Small intestine (tissue), 7 donors: ENCODE measurements around the gene PIKFYVE. TPM values are rescaled to one million over a fixed set of nuclear protein-coding genes. Genes with fewer than 3 reads are reported as not detected.
"Not testable (repeated sequence)": the region's sequence is repeated elsewhere in the genome, so short reads cannot be mapped to it uniquely, and the experiment has no call there.

Source experiments
- DNase-seq, 2 donors: peaks; one replicate each; pipeline versions ENCODE4 v3.0.0 to v3.0.0-alpha.2; 2013
- FAIRE-seq: peaks from 2 replicates; lab custom pipeline; 2012; peaks lifted over from hg19 to GRCh38; lab: Jason Lieb, UNC
- H3K27ac ChIP-seq, 3 donors: one replicate each; pipeline ENCODE4 v1.5.1; 2013; ENCODE audit warnings: low read length in 2 of 3, mild to moderate bottlenecking in 2 of 3, control low read depth in 1 of 3, inconsistent platforms in 1 of 3, low read depth in 1 of 3, moderate library complexity in 1 of 3
- H3K27me3 ChIP-seq, 3 donors: one replicate each; pipeline ENCODE4 v1.6.1; 2013; ENCODE audit warnings: low read length in 3 of 3, inconsistent platforms in 1 of 3; ENCODE audit not compliant: control insufficient read depth in 3 of 3, insufficient read depth in 3 of 3
- H3K36me3 ChIP-seq, 3 donors: one replicate each; pipeline ENCODE4 v1.6.1; 2013; ENCODE audit warnings: low read length in 3 of 3, inconsistent platforms in 1 of 3, low read depth in 1 of 3, mild to moderate bottlenecking in 1 of 3, moderate library complexity in 1 of 3; ENCODE audit not compliant: control insufficient read depth in 3 of 3, insufficient read depth in 2 of 3
- H3K4me1 ChIP-seq, 3 donors: one replicate each; pipeline ENCODE4 v1.6.1; 2013; ENCODE audit warnings: low read length in 2 of 3, inconsistent platforms in 1 of 3, low read depth in 1 of 3, mild to moderate bottlenecking in 1 of 3, moderate library complexity in 1 of 3; ENCODE audit not compliant: control insufficient read depth in 3 of 3, insufficient read depth in 2 of 3
- H3K4me3 ChIP-seq, 3 donors: one replicate each; pipeline ENCODE4 v1.5.1; 2013; ENCODE audit warnings: low read length in 3 of 3, control low read depth in 1 of 3, inconsistent platforms in 1 of 3, low read depth in 1 of 3, mild to moderate bottlenecking in 1 of 3, moderate library complexity in 1 of 3
- H3K9me3 ChIP-seq, 2 donors: one replicate each; pipeline ENCODE4 v1.6.1; 2013; ENCODE audit warnings: low read depth in 1 of 2, low read length in 1 of 2; ENCODE audit not compliant: control insufficient read depth in 2 of 2, insufficient read depth in 1 of 2
- WGBS, 3 donors: extraction: QIAGEN DNeasy Blood & Tissue Kit; methylation state at CpG; one replicate each; pipeline ENCODE4 v1.1.7; 2013; 5-methylcytosine and 5-hydroxymethylcytosine counted together
- polyA plus RNA-seq, 4 donors: library from polyadenylated mRNA; stranded (reverse) in 3 of 4; unstranded in 1 of 4; fragments of 200-250 nt in 3 of 4; fragments of 120-200 nt in 1 of 4; gene quantifications; one replicate each; pipeline versions ENCODE4 v1.2.1 to v1.2.3, GENCODE V29; 2013
- donor health status: healthy with polysubstance abuse.
- donor health status: control.
- donor health status: control.
- donor health status: Bipolar disorder and iron deficiency.
- donor health status: healthy.

The PIKFYVE gene
- polyA plus RNA-seq, 4 donors, result 5.1 to 17.3 (median 7.1) TPM

- DNase-seq (no peak), FAIRE-seq (no peak)
- H3K4me1 ChIP-seq, result no peaks in the 10 kb centered on the region
- H3K4me3 ChIP-seq, result no peak overlapping the region
- no peaks in the 10 kb centered on the region for H3K27me3 ChIP-seq
- H3K9me3 ChIP-seq, result no peaks in the 10 kb centered on the region
- no peak overlapping the region for H3K27ac ChIP-seq
- 70 to 93% (median 79%) methylated on average over 4 of the region's 4 CpGs for WGBS, 3 donors
- H3K36me3 ChIP-seq, result no peaks in the 10 kb centered on the region
Observed at GRCh38 chr2:208366215-208367127, 100.4 kb downstream of the PIKFYVE start.

GRCh38 chr2:208369091-208369490 is 103.0 kb downstream of the PIKFYVE start:
- FAIRE-seq, result no peak
- H3K27ac ChIP-seq, result no peak overlapping the region
- no peak overlapping the region for H3K4me3 ChIP-seq
- WGBS, 3 donors, result 97 to 100% (median 98%) methylated on average over 2 of the region's 2 CpGs
- no peaks in the 10 kb centered on the region for H3K36me3 ChIP-seq
- no peaks in the 10 kb centered on the region for H3K4me1 ChIP-seq
- no peak for DNase-seq
- H3K9me3 ChIP-seq, result no peaks in the 10 kb centered on the region
- H3K27me3 ChIP-seq, result no peaks in the 10 kb centered on the region

DNA sequence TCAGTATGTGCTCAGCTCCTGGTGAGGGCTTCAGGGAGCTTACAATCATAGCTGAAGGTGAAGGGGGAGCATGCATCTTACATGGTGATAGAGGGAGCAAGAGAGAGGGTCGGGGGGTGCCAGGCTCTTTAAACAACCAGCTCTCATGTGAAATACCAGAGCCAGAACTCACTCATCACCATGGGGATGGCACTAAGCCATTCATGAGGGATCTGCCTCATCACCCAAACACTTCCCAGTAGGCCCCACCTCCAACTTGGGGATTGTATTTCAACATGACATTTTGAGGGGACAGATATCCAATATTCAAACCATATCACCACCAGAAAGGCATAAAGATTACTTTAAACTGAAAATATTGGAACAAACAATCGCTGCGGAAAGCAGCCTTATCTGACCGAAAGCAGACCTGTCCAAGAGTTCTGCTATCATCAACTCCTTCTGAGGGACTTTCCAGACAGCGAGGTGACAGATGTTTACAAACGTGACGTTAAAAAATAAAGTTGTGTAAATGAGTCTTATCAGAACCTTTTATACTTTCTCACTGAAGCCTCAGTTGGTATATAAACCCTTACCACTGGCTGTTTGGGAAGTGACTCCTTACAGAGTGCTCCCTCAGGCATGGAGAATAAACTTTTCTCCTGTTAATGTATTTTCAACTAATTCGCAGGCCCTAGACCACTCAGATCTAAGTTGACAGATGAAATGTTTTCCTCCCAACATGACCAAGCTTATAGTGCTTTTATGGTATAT is 105.0 kb downstream of the PIKFYVE start:
- FAIRE-seq, result no peak
- H3K36me3 ChIP-seq, result no peaks in the 10 kb centered on the region
- no peaks in the 10 kb centered on the region for H3K4me1 ChIP-seq
- H3K27ac ChIP-seq, result no peak overlapping the region
- 71 to 82% (median 76%) methylated on average over 8 of the region's 8 CpGs for WGBS, 3 donors
- no peaks in the 10 kb centered on the region for H3K9me3 ChIP-seq
- peaks cover 0 to 4% (median 0%) of the 10 kb centered on the region in 3 donors for H3K27me3 ChIP-seq
- no peak overlapping the region for H3K4me3 ChIP-seq
- DNase-seq, result no peak

GRCh38 chr2:208371634-208371935 is 105.5 kb downstream of the PIKFYVE start:
- H3K36me3 ChIP-seq, result no peaks in the 10 kb centered on the region
- H3K27me3 ChIP-seq, result peaks cover 0 to 4% (median 0%) of the 10 kb centered on the region in 3 donors
- H3K27ac ChIP-seq, result no peak overlapping the region
- 43 to 76% (median 43%) methylated on average over 1 of the region's 1 CpG for WGBS, 3 donors
- H3K4me1 ChIP-seq, result no peaks in the 10 kb centered on the region
- H3K4me3 ChIP-seq, result no peak overlapping the region
- H3K9me3 ChIP-seq, result no peaks in the 10 kb centered on the region
- FAIRE-seq (no peak), DNase-seq (no peak)

GRCh38 chr2:208373460-208374089 is 107.5 kb downstream of the PIKFYVE start:
- Histone ChIP-seq H3K27ac (no peak overlapping the region), H3K4me3 (no peak overlapping the region), H3K4me1 (no peaks in the 10 kb centered on the region), H3K27me3 (peaks cover 0 to 4% (median 0%) of the 10 kb centered on the region in 3 donors), H3K9me3 (no peaks in the 10 kb centered on the region), H3K36me3 (no peaks in the 10 kb centered on the region)
- 45 to 49% (median 47%) methylated on average over 2 of the region's 2 CpGs for WGBS, 3 donors
- FAIRE-seq, result no peak
- peak; percentile 33 to 47 for DNase-seq

- Histone ChIP-seq H3K27ac (no peak overlapping the region), H3K9me3 (no peaks in the 10 kb centered on the region), H3K4me1 (no peaks in the 10 kb centered on the region), H3K36me3 (no peaks in the 10 kb centered on the region), H3K27me3 (peaks cover 0 to 4% (median 0%) of the 10 kb centered on the region in 3 donors), H3K4me3 (no peak overlapping the region)
- DNase-seq, result no peak
- WGBS, 3 donors, result 77 to 80% (median 79%) methylated on average over 1 of the region's 1 CpG
- no peak for FAIRE-seq
Observed at GRCh38 chr2:208375491-208376068, 109.5 kb downstream of the PIKFYVE start.

DNA sequence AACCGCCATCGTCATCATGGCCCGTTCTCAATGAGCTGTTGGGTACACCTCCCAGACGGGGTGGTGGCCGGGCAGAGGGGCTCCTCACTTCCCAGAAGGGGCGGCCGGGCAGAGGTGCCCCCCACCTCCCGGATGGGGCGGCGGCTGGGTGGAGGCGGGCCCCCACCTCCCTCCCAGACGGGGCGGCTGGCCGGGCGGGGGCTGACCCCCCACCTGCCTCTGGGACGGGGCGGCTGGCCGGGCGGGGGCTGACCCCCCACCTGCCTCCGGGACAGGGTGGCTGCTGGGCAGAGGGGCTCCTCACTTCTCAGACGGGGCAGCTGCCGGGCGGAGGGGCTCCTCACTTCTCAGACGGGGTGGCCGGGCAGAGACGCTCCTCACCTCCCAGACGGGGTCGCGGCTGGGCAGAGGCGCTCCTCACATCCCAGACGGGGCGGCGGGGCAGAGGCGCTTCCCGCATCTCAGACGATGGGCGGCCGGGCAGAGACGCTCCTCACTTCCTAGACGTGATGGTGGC is 111.3 kb downstream of the PIKFYVE start:
- DNase-seq, H3K4me1 ChIP-seq, H3K4me3 ChIP-seq, H3K9me3 ChIP-seq, H3K36me3 ChIP-seq, H3K27ac ChIP-seq, FAIRE-seq, H3K27me3 ChIP-seq: not testable (repeated sequence)
- WGBS, 3 donors, result 86 to 98% (median 88%) methylated on average over 10 to 39 of the region's 40 CpGs

DNA sequence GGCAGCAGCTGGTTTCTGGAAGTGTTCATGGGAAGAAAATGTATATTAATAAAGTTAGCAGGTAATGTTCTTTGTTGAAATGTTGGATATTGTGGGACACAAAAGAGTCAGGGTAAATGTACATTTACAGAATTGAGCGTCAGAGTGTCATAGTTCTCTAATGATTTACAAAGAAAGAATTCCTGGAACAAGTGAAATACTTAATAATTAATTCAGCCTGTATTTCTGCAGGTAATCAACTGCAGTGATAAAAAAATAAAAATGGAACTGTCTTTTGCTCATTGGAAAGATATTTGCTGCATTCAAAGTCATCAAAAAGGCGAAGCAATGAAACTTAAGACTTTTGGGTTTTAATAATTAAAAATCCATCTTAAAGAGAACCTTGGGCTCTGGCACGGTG is 113.1 kb downstream of the PIKFYVE start:
- 79 to 82% (median 80%) methylated on average over 3 of the region's 3 CpGs for WGBS, 3 donors
- no peaks in the 10 kb centered on the region for H3K36me3 ChIP-seq
- H3K4me3 ChIP-seq, result no peak overlapping the region
- FAIRE-seq (no peak), DNase-seq (no peak)
- no peaks in the 10 kb centered on the region for H3K9me3 ChIP-seq
- H3K27me3 ChIP-seq, result peaks cover 0 to 4% (median 0%) of the 10 kb centered on the region in 3 donors
- H3K4me1 ChIP-seq, result no peaks in the 10 kb centered on the region
- no peak overlapping the region for H3K27ac ChIP-seq
